LNCaP clone FGC (cell line): ENCODE results near the gene EXOC6B.

Experiments
- DNase-seq: peaks from one replicate; pipeline ENCODE4 v3.0.0-alpha.2; 2011; ENCODE audit warnings: low read depth
- H3K4me3 ChIP-seq: 2 replicates; pipeline ENCODE4 v1.5.1; 2011; ENCODE audit warnings: mild to moderate bottlenecking, low read depth, low read length, control low read depth
- CTCF ChIP-seq: IDR thresholded peaks from 2 replicates; pipeline ENCODE4 v1.5.1; 2012; ENCODE audit warnings: mild to moderate bottlenecking; ENCODE audit not compliant: control insufficient read depth, insufficient read depth; ENCODE audit errors: extremely low read depth

EXOC6B gene

GRCh38 chr2:72159211-72159993, 666.4 kb downstream of the EXOC6B start:
- H3K4me3 ChIP-seq: no peak overlapping the region
- TF ChIP-seq CTCF: no peak
- DNase-seq: no peak

GRCh38 chr2:72157871-72158771, 667.7 kb downstream of the EXOC6B start:
- H3K4me3 ChIP-seq: no peak overlapping the region
- TF ChIP-seq CTCF: no peak
- no peak for DNase-seq

- no peak for DNase-seq
- H3K4me3 ChIP-seq: no peak overlapping the region
- TF ChIP-seq CTCF: no peak
Measured at GRCh38 chr2:72156872-72157271, 669.0 kb downstream of the EXOC6B start.

GRCh38 chr2:72155737-72156136, 670.1 kb downstream of the EXOC6B start:
- DNase-seq: no peak
- H3K4me3 ChIP-seq: no peak overlapping the region

GRCh38 chr2:72155151-72155550, 670.7 kb downstream of the EXOC6B start:
- no peak overlapping the region for H3K4me3 ChIP-seq
- DNase-seq: no peak
- TF ChIP-seq CTCF: no peak

More at GRCh38 chr2:72155737-72156136, 670.1 kb downstream of the EXOC6B start:
- no peak for TF ChIP-seq CTCF

GRCh38 chr2:72154386-72154975, 671.4 kb downstream of the EXOC6B start:
- DNase-seq: no peak
- H3K4me3 ChIP-seq: no peak overlapping the region
- TF ChIP-seq CTCF: no peak
